Activated naive CD4-positive, alpha-beta T cell (primary cell): ENCODE results near the gene RPS26.
"Not testable (repeated sequence)": the region's sequence is repeated elsewhere in the genome, so short reads cannot be mapped to it uniquely, and the experiment has no call there.

Experiments
- DNase-seq, 4 experiments: peaks; one replicate each; lab custom pipeline; 2025; lab: John Stamatoyannopoulos, UW

Gene RPS26

GRCh38 chr12:56041552-56042429 is at the start of gene RPS26:
TSS of gene RPS26 (plus strand) at chr12:56041918. CDS start at chr12:56042167, 249 bp downstream.
- DNase-seq = peak; percentile 73 to 83 (median 78)

- no peak for DNase-seq
Observed at GRCh38 chr12:55993230-55993853, 48.4 kb upstream of the RPS26 start.

GRCh38 chr12:55995366-55995765 is 46.4 kb upstream of the RPS26 start:
- no peak for DNase-seq

GRCh38 chr12:55996201-55996714 is 45.5 kb upstream of the RPS26 start:
- DNase-seq = peak in 2 of 4 experiments; percentile 30 to 40

GRCh38 chr12:55996715-55997534 is 44.8 kb upstream of the RPS26 start, which contains the start of gene SUOX:
TSS of gene SUOX (plus strand) at chr12:55997276. CDS start at chr12:56002222, 4,946 bp downstream.
- peak in 1 of 4 experiments; percentile 7 for DNase-seq

GRCh38 chr12:55997535-55997859 is 44.2 kb upstream of the RPS26 start:
- DNase-seq = no peak

GRCh38 chr12:55999522-55999921 is 42.2 kb upstream of the RPS26 start:
- DNase-seq = not testable (repeated sequence)

GRCh38 chr12:55999999-56000540 is 41.6 kb upstream of the RPS26 start:
- DNase-seq = not testable (repeated sequence)

- no peak for DNase-seq
Observed at GRCh38 chr12:56001487-56002100, 40.1 kb upstream of the RPS26 start.

GRCh38 chr12:56003376-56003775 is 38.3 kb upstream of the RPS26 start:
- not testable (repeated sequence) for DNase-seq

GRCh38 chr12:56004211-56004610 is 37.5 kb upstream of the RPS26 start:
- no peak for DNase-seq

- peak in 3 of 4 experiments; percentile 40 to 77 (median 63) for DNase-seq
Observed at GRCh38 chr12:56007564-56008559, 33.9 kb upstream of the RPS26 start.

GRCh38 chr12:56010111-56010570 is 31.6 kb upstream of the RPS26 start:
- DNase-seq = no peak

- no peak for DNase-seq
Observed at GRCh38 chr12:56011509-56012090, 30.1 kb upstream of the RPS26 start.

GRCh38 chr12:56013482-56013881 is 28.2 kb upstream of the RPS26 start:
- no peak for DNase-seq

- no peak for DNase-seq
Observed at GRCh38 chr12:56014205-56014604, 27.5 kb upstream of the RPS26 start.

- DNase-seq = no peak
Observed at GRCh38 chr12:56017181-56017580, 24.5 kb upstream of the RPS26 start.

- no peak for DNase-seq
Observed at GRCh38 chr12:56018356-56018755, 23.4 kb upstream of the RPS26 start.

GRCh38 chr12:56020423-56021184 is 21.1 kb upstream of the RPS26 start, which contains the start of gene IKZF4:
TSS of gene IKZF4 (plus strand) at chr12:56021043. CDS start at chr12:56021494, 451 bp downstream.
- DNase-seq = no peak
